Fibroblast of skin of abdomen (primary cell): Measurements from ENCODE around the gene MOSPD3.

Experiments used
- DNase-seq: peaks from one replicate; pipeline ENCODE4 v3.0.0-alpha.2; 2013

Gene MOSPD3

DNA sequence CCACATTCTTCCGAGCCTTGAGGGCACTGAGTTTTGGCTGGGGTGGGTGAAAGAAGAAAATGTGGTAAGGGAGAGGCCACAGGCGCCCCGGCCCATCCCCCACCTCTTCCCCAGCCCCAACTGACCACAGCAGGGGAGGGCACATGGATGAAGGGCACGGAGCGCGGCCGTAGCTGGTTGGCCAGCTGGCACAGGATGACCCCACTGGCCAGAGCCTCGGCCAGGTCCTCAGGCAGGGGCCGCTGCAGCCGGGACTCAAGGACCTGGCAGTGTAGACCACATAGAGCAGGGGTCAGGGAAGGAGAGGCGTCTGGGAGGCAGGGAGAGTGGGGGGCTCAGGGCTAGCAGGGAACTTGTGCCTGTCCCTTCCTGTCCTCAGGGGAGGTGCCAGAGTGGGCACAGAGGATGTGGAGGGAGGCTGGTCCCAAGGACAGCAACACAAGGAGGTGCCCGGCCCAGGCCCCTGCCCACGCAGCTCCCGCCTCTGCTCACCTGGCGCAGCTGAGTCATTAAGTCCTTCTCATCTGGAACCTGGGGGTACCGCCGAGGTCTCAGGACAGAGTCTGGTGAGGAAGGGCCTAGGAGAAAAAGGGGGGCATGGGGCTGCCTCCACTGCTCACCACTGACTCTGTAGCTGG is 36.5 kb upstream of the MOSPD3 start:
- no peak for DNase-seq

GRCh38 chr7:100576384-100576993 is 35.9 kb upstream of the MOSPD3 start:
- DNase-seq: no peak

- no peak for DNase-seq
Observed at GRCh38 chr7:100577103-100577502, 35.2 kb upstream of the MOSPD3 start.

GRCh38 chr7:100577507-100577906 is 34.8 kb upstream of the MOSPD3 start:
- no peak for DNase-seq

DNA sequence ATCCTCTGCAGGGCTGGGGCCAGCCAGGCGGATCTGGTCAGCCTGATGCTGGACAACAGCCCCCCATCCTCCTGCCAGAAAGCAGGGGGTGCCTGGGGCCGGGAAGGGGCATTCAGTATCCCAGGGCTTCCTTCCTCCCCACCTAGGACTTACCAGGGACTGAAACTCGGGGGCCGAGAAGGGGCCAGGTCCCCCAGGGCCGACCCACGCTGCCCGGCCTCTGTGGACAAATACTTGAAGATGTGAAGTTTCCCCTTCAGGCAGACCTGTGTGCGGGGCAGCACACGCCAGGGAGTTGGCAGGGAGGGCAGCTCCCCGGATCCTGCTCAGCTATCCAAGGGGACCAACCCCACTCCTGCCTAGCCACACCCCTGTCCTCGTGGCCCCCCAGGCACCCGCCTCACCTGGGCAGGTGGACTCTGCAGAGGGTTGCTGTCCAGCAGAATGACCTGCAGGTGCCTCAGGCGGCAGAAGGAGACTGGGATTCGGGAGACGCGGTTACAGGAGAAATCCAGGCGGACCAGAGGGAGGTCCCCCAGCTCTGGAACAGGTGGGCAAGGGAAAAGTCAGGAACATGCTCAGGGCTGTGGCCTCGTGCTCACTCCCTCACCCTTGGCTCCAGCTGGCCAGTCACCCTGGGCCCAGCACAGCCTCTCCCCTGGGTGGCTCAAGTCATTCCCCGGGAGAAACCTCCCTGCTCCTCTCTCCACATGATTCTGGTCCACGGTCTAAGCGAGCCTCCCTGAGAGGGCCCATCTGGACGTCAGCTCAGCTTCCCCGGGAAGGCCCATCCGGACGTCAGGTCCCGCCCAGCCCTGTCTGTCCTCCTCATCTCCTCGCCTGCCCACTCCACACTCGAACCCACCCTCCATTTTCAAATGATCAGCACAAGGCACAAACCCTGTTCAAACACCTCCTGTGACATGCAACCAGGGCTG is 33.8 kb upstream of the MOSPD3 start:
- DNase-seq: no peak

DNA sequence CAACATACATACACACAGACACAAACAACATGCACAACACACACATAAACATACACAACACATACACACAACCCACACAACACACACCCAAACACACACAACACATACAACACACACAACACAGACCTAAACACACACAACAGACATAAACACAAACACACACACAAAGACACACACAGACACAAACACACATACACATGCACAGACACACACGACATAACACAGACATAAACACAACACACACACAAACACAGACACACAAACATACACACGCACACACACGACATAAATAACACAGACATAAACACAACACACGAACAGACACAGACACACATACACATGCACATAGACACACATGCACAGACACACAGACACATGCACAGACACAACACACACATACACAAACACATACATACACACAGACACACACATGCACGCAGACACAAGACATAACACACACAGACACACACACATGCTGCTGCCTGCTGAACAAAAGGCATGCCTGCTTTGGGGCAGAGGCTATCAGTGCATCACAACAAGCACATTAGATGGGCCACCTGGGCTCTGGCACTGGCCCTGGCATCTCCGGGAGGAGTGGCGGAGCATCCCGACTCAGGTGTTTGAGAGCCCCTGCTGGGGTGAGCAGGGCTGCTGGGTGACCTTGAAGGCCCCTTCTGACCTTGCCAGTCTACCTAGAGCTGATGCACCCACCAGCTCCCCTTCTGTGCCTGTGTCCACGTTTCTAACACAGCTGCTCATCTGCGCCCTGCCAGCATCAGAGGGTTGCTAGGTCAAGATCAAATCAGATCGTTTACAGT is 31.7 kb upstream of the MOSPD3 start:
- no peak for DNase-seq

DNA sequence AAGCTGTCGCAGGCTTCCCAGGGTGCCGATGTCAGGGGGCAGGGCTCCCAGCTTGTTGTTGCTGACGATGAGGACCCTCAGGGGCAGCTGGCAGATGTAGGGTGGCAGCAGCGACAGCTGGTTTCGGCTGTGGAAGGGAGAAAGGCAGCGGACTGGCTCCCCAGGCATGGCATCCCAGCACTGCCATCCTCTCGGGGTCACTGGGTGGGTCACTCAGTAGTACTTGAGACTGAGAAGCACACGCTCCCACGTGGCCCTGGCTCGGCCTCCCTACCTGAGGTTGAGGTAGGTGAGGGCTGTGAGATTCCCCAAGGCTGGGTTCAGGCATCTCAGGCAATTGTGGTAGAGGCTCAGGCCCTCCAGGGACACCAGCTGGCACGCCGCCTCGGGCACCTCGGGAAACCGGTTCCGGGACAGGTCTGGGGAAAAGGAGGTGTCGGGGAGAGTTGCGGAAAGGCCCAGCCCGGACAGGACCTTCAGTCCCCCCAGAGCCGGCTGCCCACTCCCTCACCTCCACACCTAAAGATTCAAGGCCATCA is 30.2 kb upstream of the MOSPD3 start:
- DNase-seq: no peak

- no peak for DNase-seq
Observed at GRCh38 chr7:100582650-100583049, 29.7 kb upstream of the MOSPD3 start.

DNA sequence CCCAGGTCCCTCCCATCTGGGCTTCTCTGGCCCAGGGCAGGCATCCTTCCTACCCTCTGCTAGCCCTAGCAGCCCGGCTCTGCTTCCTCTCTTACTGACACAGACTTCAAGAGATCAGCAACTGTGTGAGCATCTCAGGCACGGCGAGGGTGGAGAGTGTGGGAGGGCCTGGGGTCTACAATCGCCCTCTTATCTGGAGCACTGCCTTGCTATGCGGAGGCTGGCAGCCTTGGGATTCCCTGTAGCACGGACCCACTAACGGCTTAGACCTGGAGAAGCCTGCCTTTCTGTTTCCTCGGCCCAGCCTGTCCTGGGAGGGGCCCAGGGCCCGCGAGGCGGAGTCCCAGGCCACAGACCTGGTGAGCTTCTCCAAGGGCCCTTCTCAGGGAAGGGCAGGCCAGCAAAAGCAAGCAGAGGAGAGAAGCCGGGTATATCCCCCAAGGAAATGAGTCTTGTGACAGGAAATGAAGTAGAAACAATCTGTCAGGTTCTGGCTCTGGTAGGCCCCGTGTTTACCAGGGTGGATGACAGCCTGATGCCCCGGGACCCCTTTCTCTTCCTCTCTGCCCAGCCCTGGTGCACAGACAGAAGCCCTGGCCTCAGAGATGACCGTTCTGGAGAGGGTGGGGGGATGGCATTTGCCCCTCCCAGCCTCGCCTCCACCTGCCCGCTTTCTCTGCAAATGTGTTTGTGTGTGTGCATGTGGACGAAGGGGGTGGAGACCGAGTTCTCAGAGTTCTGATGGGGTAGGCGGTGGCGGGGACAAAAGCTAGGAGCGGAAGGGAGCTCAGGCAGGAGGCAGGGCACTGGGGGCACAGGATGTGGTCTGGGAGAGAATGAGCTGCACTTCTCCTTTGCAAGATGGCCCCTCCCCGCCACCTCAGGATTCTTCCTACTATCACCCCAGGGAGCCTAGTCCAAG is 28.9 kb upstream of the MOSPD3 start:
- DNase-seq: no peak

DNA sequence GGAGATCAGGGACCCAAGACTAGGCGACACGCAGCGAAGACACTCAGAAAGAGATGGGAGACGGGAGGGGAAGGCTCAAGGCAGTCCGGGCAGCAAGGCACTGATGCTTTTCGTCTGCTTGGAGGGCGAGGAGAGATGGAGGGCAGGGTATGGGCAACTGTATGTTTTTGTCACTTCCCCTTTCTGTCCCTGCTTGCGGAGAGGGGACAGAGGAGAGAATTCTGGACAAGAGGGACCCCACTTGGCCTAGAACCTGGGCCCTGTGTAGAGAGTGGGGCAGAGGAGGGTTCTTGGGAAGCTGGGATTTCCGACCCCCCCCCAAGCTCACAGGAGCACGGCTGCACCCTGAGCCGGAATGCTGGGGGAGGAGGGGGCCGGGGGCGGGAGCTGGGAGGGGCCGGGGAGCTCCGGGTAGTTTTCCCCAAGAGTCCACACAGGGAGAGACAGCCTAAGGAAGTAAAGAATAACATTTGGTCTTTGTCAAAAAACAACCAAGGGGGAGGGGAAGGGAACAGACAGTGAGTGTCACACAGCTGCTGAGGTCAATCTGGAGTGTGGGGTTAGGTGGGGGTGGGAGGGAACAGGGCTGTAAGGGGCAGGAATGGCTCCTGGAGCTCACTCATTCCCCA is 28.2 kb upstream of the MOSPD3 start:
- DNase-seq: no peak

DNA sequence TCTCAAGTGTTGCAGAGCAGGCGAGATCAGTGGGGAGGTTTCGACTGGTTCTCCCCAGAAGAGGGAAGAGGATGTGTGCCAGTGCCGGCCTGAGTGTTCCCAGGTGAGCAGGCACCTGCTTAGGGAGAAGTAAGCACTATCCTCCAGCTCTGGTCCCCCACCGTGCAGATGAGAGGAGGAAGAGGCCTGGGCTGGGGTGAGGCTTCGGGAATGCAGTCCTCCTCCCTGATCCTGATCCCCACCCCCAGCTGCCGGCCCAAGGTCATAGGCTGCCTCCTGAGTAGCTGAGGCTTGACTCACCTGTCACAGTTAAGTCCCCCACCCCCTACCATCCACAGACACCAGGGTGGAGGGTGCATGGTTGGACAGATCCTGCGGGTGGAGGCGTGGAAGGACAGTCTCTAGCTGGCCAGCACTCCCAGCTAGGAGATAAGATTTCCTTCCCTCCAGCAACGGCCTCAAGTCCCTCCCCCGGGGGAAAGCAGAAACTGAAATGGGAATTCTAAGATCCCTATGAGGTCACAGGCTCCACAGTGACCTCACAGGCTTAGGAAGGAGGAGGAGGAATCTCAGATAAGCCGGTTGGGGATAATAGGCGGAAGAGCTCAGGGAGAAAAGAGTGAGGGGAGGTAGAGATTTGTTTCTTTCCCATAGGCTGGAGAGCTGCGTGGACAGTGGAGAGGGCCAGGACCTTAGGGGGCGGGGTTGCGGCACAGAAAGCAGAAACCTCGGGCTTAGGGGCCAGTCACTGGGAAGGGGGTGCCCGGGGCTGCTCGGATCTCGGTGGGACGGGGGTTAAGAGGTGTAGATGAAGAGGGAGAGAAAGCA is 27.4 kb upstream of the MOSPD3 start:
- DNase-seq: peak; percentile 58

DNA sequence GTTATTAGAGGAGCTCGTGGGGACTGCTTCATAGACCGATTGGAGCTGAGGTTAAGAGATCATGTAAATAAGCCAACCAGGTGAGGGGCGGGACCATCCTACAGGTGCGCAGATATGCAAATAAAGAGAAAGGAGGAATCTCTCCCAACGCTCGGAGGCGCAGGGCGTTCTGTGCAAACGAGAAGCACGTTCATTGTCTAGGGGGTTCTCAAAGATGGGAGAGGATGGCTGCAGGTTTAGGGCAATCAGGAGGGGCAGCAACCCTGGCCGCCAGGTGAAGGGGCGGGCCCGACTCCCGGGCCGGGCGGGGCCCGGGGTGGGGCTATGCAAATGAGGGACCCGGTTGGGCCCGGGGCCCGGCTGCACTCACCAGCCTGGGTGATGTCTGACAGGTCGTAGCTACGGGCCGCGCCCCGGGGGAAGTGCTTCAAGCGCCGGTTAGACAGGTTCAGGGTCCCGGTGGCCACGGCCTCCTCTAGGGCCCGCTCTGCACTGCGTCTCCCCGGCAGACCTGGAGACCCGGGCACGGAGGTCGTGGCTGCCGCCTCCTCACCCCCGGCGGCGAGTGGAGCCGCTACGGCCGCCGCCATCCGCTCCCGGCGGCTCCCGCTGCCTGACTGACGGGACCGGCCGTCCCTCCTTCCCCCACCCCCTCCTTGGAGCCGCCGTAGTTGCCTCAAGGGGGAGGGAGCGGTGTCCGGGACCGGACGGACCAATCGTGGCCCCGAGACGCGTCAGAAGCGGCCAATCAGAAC is 26.7 kb upstream of the MOSPD3 start, which contains the start of gene LRCH4:
TSS of gene LRCH4 (minus strand) at position 619 of the 755 bp plus-strand sequence. CDS start at position 590, 29 bp downstream.
- DNase-seq: no peak

- peak; percentile 100 for DNase-seq
Observed at GRCh38 chr7:100586266-100587025, 25.9 kb upstream of the MOSPD3 start, which contains the start of gene FBXO24. FBXO24 (plus strand) TSS chr7:100586328; CDS start chr7:100586626, 298 bp downstream.

DNA sequence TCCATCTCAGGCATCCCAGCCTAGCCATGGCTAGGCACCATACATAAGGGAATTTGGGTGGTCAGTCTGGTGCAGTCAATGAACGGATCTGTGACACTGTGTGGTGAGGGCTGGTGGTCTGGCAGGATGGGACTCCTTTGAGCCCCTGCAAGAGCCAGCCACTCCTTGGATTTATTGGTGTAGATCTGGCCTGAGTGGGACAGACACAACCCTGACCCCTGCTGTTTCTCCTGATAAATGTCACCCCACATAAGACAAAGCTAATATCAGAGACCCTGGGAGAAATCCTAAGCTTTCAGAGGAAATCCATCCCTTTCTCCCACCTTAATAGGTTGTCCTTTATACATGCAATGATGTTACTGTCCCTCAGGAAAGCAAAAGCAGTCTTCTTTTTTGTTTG is 23.9 kb upstream of the MOSPD3 start:
- DNase-seq: no peak

DNA sequence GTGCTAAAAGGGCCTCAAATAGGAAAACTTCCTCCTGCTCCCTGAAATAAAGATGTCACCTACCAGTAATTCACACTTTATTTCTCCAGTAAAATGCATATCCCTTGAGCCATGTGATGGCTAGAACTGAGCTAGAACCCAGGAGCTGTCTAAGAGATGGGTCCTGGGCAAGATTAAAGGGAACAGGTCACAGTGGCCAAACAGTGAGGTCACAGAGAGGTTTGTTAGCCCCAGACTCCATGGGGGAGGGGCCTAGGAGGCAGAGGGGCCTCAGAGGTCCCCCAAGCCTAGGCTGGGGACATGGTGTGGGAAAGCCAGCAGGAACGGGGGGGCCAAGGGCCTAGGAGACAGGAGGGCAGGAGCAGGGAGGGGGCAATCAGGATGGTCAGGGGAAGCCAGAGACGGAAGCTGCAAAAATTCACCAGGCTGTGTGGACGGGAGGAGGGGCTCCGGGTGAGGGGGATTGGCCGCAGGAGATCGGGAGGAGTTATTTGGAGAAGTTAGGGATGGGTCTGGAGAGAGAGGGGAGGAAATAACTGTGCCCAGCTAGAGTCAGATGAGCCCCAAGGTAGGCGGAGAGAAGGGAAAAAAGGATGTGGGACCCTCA is 22.9 kb upstream of the MOSPD3 start:
- DNase-seq: no peak

DNA sequence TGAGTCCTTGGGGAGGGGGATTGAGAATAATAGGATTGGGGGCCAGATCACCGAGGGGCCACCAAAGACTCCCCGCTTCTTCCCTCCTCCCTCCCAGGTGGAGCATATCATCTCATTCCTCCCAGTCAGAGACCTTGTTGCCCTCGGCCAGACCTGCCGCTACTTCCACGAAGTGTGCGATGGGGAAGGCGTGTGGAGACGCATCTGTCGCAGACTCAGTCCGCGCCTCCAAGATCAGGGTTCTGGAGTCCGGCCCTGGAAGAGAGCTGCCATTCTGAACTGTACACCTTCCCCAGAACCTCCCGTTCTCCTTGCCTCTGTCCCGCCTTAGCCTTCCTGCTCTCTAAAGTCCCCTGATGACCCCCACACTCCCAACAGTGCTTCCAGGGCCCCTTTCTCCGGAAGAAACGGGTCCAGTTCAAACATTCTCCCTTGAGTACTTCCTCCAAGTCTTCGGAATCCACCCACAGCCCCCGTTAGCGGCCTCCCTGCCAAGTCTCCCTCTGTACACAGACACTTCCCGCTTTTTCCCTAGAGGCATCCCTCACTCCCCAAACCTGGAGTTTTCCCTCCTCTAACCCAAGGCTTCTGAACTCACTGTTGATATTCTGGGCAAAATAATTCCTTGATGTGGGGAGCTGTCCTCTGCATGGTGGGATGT is 22.1 kb upstream of the MOSPD3 start:
- DNase-seq: no peak

DNA sequence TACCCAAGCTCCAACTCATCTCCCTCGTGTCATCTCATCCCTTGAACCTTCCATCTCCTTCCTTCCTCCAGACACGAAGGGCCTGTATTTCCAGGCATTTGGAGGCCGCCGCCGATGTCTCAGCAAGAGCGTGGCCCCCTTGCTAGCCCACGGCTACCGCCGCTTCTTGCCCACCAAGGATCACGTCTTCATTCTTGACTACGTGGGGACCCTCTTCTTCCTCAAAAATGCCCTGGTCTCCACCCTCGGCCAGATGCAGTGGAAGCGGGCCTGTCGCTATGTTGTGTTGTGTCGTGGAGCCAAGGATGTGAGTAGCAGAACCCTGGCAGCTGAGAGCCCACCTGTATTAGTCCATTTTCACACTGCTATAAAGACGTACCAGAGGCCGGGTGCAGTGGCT is 20.7 kb upstream of the MOSPD3 start:
- no peak for DNase-seq
